Trophoblast cell (in vitro differentiated cells and primary cell): ENCODE data around the gene TTC21B.

Experiments
- DNase-seq, 2 donors: peaks; one replicate each; pipeline ENCODE4 v3.0.0-alpha.2; 2016
- H2AFZ ChIP-seq: 2 replicates; pipeline ENCODE4 v1.6.1; 2013; ENCODE audit warnings: low read length, moderate library complexity, mild to moderate bottlenecking; ENCODE audit not compliant: insufficient read depth, poor library complexity
- H2AK5ac ChIP-seq: 2 replicates; pipeline ENCODE4 v1.6.1; 2013; ENCODE audit warnings: mild to moderate bottlenecking, low read length
- H2BK120ac ChIP-seq: 2 replicates; pipeline ENCODE4 v1.6.1; 2013; ENCODE audit warnings: low read length, mild to moderate bottlenecking, moderate library complexity; ENCODE audit not compliant: insufficient read depth, poor library complexity
- H2BK12ac ChIP-seq: 2 replicates; pipeline ENCODE4 v1.6.1; 2013; ENCODE audit warnings: mild to moderate bottlenecking, low read length, moderate library complexity
- H2BK5ac ChIP-seq: 2 replicates; pipeline ENCODE4 v1.6.1; 2013; ENCODE audit warnings: low read length, low read depth, moderate library complexity, mild to moderate bottlenecking; ENCODE audit not compliant: poor library complexity
- H3K14ac ChIP-seq: 2 replicates; pipeline ENCODE4 v1.6.1; 2013; ENCODE audit warnings: mild to moderate bottlenecking, low read length
- H3K18ac ChIP-seq: 2 replicates; pipeline ENCODE4 v1.6.1; 2013; ENCODE audit warnings: mild to moderate bottlenecking, low read length
- H3K23ac ChIP-seq: 2 replicates; pipeline ENCODE4 v1.6.1; 2013; ENCODE audit warnings: low read length
- H3K27ac ChIP-seq: 2 replicates; pipeline ENCODE4 v1.5.1; 2013; ENCODE audit warnings: low read depth, mild to moderate bottlenecking, inconsistent platforms, low read length, moderate library complexity
- H3K27me3 ChIP-seq: 2 replicates; pipeline ENCODE4 v1.6.1; 2013; ENCODE audit warnings: inconsistent platforms, mild to moderate bottlenecking, low read length, moderate library complexity; ENCODE audit not compliant: insufficient read depth
- H3K36me3 ChIP-seq, 2 experiments: 1 replicate in 1 of 2; 2 replicates in 1 of 2; pipeline ENCODE4 v1.6.1; 2013; ENCODE audit warnings: low read length in 2 of 2, mild to moderate bottlenecking in 2 of 2, moderate library complexity in 1 of 2; ENCODE audit not compliant: insufficient read depth in 2 of 2, control insufficient read depth in 1 of 2
- H3K4ac ChIP-seq: 2 replicates; pipeline ENCODE4 v1.6.1; 2013; ENCODE audit warnings: low read depth, mild to moderate bottlenecking, low read length, moderate library complexity
- H3K4me1 ChIP-seq, 2 experiments: 1 replicate in 1 of 2; 2 replicates in 1 of 2; pipeline ENCODE4 v1.6.1; 2013; ENCODE audit warnings: low read length in 2 of 2, mild to moderate bottlenecking in 2 of 2, moderate library complexity in 1 of 2; ENCODE audit not compliant: insufficient read depth in 2 of 2, control insufficient read depth in 1 of 2
- H3K4me2 ChIP-seq: 2 replicates; pipeline ENCODE4 v1.6.1; 2013; ENCODE audit warnings: inconsistent platforms, mild to moderate bottlenecking, low read length, moderate library complexity
- H3K4me3 ChIP-seq: 2 replicates; pipeline ENCODE4 v1.5.1; 2013; ENCODE audit warnings: mild to moderate bottlenecking, low read depth, low read length, inconsistent platforms
- H3K79me1 ChIP-seq: one replicate; pipeline ENCODE4 v1.6.1; 2013; ENCODE audit warnings: low read length
- H3K79me2 ChIP-seq: 2 replicates; pipeline ENCODE4 v1.6.1; 2013; ENCODE audit warnings: low read length, mild to moderate bottlenecking; ENCODE audit not compliant: control insufficient read depth, insufficient read depth, poor library complexity
- H3K9ac ChIP-seq: 2 replicates; pipeline ENCODE4 v1.6.1; 2013; ENCODE audit warnings: mild to moderate bottlenecking, low read length
- H3K9me3 ChIP-seq: 2 replicates; pipeline ENCODE4 v1.6.1; 2013; ENCODE audit warnings: low read depth, mild to moderate bottlenecking, control low read depth, inconsistent platforms, low read length; ENCODE audit not compliant: insufficient read depth
- H4K12ac ChIP-seq: 2 replicates; pipeline ENCODE4 v1.6.1; 2013; ENCODE audit warnings: low read depth, mild to moderate bottlenecking, low read length, moderate library complexity
- H4K8ac ChIP-seq: 2 replicates; pipeline ENCODE4 v1.6.1; 2013; ENCODE audit warnings: low read depth, mild to moderate bottlenecking, low read length, moderate library complexity
- H4K91ac ChIP-seq: one replicate; pipeline ENCODE4 v1.6.1; 2013; ENCODE audit warnings: low read depth, mild to moderate bottlenecking, low read length, moderate library complexity
- WGBS: extraction: QIAGEN DNeasy Blood & Tissue Kit; methylation state at CpG from one replicate; pipeline ENCODE4 v1.1.7; 2013; ENCODE audit warnings: missing lambda C conversion rate; ENCODE audit not compliant: insufficient read length, insufficient coverage; ENCODE audit errors: extremely low coverage; 5-methylcytosine and 5-hydroxymethylcytosine counted together

Gene TTC21B

GRCh38 chr2:165901620-165902298 is 51.8 kb downstream of the TTC21B start:
- Histone ChIP-seq H3K4me2 (no peak overlapping the region), H2BK12ac (no peak overlapping the region), H3K14ac (no peak overlapping the region), H3K27me3 (no peaks in the 10 kb centered on the region), H2BK5ac (no peak overlapping the region), H3K27ac (no peak overlapping the region), H3K9me3 (no peaks in the 10 kb centered on the region), H3K79me2 (peaks cover 2% of the 10 kb centered on the region), H3K79me1 (peaks cover 5% of the 10 kb centered on the region), H2BK120ac (no peak overlapping the region), H3K36me3 (peaks cover 0 to 4% of the 10 kb centered on the region in 2 experiments), H2AFZ (no peak overlapping the region), H3K23ac (no peak overlapping the region), H3K9ac (no peak overlapping the region), H3K18ac (no peak overlapping the region), H3K4me3 (no peak overlapping the region), H4K12ac (no peak overlapping the region), H3K4me1 (peaks cover 2 to 7% of the 10 kb centered on the region in 2 experiments), H3K4ac (no peak overlapping the region), H4K8ac (no peak overlapping the region), H2AK5ac (no peak overlapping the region), H4K91ac (no peak overlapping the region)
- DNase-seq = no peak
- WGBS = no CpG with 5 or more reads among the region's 7 CpGs

- Histone ChIP-seq H4K8ac (no peak overlapping the region), H4K12ac (no peak overlapping the region), H3K4ac (no peak overlapping the region), H4K91ac (no peak overlapping the region), H2AFZ (no peak overlapping the region), H2BK120ac (no peak overlapping the region), H2AK5ac (no peak overlapping the region), H3K4me1 (peaks cover 2 to 6% of the 10 kb centered on the region in 2 experiments), H2BK12ac (no peak overlapping the region), H3K79me2 (peaks cover 2% of the 10 kb centered on the region), H3K27me3 (no peaks in the 10 kb centered on the region), H3K23ac (no peak overlapping the region), H3K27ac (no peak overlapping the region), H3K4me2 (no peak overlapping the region), H3K9ac (no peak overlapping the region), H3K79me1 (peaks cover 5% of the 10 kb centered on the region), H3K4me3 (no peak overlapping the region), H2BK5ac (no peak overlapping the region), H3K36me3 (peaks cover 0 to 4% of the 10 kb centered on the region in 2 experiments), H3K14ac (no peak overlapping the region), H3K18ac (no peak overlapping the region), H3K9me3 (no peaks in the 10 kb centered on the region)
- WGBS = no CpG with 5 or more reads among the region's 2 CpGs
- peak in 1 of 2 donors; percentile 16 for DNase-seq
These were observed 54.3 kb downstream of the TTC21B start for GRCh38 chr2:165899311-165899710.

GRCh38 chr2:165898381-165898780 is 55.2 kb downstream of the TTC21B start:
- no peak overlapping the region for H3K4me3 ChIP-seq
- H3K9ac ChIP-seq = no peak overlapping the region
- no CpG with 5 or more reads among the region's 4 CpGs for WGBS
- no peak overlapping the region for H4K12ac ChIP-seq
- no peak overlapping the region for H2AK5ac ChIP-seq
- H3K27me3 ChIP-seq = no peaks in the 10 kb centered on the region
- H2BK120ac ChIP-seq = peak overlapping the region; percentile 38
- H3K9me3 ChIP-seq = no peaks in the 10 kb centered on the region
- H2AFZ ChIP-seq = no peak overlapping the region
- H3K79me1 ChIP-seq = peaks cover 5% of the 10 kb centered on the region
- peak overlapping the region; percentile 69 for H2BK12ac ChIP-seq
- peak overlapping the region; percentile 11 for H3K14ac ChIP-seq
- H3K23ac ChIP-seq = no peak overlapping the region
- H3K79me2 ChIP-seq = peaks cover 2% of the 10 kb centered on the region
- H4K91ac ChIP-seq = peak overlapping the region; percentile 70
- DNase-seq = peak; percentile 28 to 60
- H4K8ac ChIP-seq = no peak overlapping the region
- H3K4me1 ChIP-seq = peaks cover 5 to 7% of the 10 kb centered on the region in 2 experiments
- H3K27ac ChIP-seq = peak overlapping the region; percentile 6
- H3K4ac ChIP-seq = no peak overlapping the region
- H2BK5ac ChIP-seq = peak overlapping the region; percentile 66
- no peak overlapping the region for H3K4me2 ChIP-seq
- H3K18ac ChIP-seq = no peak overlapping the region
- peaks cover 0 to 4% of the 10 kb centered on the region in 2 experiments for H3K36me3 ChIP-seq

GRCh38 chr2:165897726-165898125 is 55.9 kb downstream of the TTC21B start:
- Histone ChIP-seq H3K9ac (no peak overlapping the region), H3K4me1 (peaks cover 5 to 7% of the 10 kb centered on the region in 2 experiments), H4K91ac (no peak overlapping the region), H3K4me2 (no peak overlapping the region), H3K79me2 (peaks cover 2% of the 10 kb centered on the region), H2BK120ac (no peak overlapping the region), H3K79me1 (peaks cover 5% of the 10 kb centered on the region), H3K4me3 (no peak overlapping the region), H3K27ac (no peak overlapping the region), H3K4ac (no peak overlapping the region), H3K14ac (no peak overlapping the region), H3K23ac (no peak overlapping the region), H2AFZ (no peak overlapping the region), H3K36me3 (peaks cover 0 to 4% of the 10 kb centered on the region in 2 experiments), H2BK5ac (no peak overlapping the region), H4K12ac (no peak overlapping the region), H4K8ac (no peak overlapping the region), H3K9me3 (no peaks in the 10 kb centered on the region), H2BK12ac (no peak overlapping the region), H3K18ac (no peak overlapping the region), H2AK5ac (no peak overlapping the region), H3K27me3 (no peaks in the 10 kb centered on the region)
- DNase-seq = no peak
- 100% methylated on average over 1 of the region's 5 CpGs for WGBS
